GM19035 (cell line): ENCODE data around the gene PRR23B.
"Not testable (repeated sequence)": the region's sequence is repeated elsewhere in the genome, so short reads cannot be mapped to it uniquely, and the experiment has no call there.

Experiments
- ATAC-seq: cut with Tn5 transposase; IDR thresholded peaks from one replicate; pipeline ENCODE4 v1.9.1; 2021; ENCODE audit not compliant: unreplicated experiment

The PRR23B gene

DNA sequence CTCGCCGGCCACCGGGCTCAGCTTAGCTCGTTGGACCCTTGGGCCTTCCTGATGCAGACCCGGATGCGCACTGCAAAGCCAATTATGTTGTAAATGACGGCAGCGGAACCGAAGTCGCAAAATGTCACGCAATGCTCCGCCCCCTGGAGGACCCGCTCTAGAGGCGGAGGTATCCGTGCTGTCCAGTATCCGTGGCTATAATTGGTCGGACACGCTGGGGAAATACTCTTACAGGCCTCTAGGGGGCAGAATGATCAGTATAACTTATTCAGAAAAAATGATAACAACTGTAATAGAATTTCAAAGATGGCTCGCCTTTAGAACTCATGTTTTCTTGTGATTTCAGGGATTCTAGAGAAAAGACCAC lies at the start of gene PRR23B:
TSS of gene PRR23B (minus strand) at position 59 of the 367 bp plus-strand sequence. CDS start 265 bp downstream, outside the sequence.
- ATAC-seq, result no peak

DNA sequence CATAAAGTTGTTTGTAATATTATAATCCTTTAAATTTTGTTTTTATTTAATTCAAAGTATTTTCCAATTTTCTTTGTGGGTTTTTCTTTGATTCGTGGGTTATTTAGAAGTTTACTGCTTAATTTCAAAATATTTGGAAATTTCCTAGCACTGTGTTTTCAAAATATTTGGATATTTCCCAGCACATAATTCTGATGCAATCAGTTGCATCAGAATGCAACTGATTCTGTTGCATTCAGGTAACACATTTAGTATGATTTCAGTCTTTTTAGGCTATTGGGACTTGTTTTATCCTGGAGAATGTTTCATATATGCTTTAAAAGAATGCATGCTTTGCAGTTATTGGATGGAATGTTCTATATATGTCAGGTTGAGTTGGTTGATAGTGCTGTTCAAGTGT lies 42.2 kb upstream of the PRR23B start:
- no peak for ATAC-seq

DNA sequence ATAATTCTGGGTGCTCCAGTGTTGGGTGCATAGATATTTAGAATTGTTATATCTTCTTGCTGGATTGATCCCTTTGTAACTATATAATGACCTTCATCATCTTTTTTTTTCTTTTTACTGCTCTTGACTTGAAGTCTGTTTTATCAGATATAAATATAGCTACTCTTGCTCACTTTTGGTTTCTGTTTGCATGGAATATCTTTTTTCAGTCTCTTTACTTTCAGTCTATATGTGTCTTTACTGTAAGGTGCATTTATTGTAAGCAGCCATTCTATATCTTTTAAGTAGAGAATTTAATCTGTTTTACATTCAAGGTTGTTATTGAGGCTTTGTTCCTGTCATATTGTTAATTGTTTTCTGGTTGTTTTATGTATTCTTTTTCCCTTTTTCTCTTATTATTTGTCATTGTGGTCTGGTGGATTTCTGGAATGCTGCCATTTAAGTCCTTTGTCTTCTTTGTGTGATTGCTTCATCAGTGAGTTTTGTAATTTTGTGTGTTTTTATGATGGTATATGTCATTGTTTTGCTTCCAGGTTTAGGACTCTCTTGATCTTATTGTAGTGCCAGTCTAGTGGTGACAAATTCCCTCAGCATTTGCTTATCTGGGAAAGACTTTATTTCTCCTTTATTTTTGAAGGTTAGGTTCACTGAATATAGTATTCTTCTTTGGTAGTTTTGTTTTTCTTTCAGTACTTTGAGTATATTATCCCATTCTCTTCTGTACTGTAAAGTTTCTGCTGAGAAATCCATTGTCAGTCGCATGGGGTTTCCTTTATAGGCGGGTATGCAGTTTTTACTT lies 32.3 kb upstream of the PRR23B start:
- no peak for ATAC-seq

DNA sequence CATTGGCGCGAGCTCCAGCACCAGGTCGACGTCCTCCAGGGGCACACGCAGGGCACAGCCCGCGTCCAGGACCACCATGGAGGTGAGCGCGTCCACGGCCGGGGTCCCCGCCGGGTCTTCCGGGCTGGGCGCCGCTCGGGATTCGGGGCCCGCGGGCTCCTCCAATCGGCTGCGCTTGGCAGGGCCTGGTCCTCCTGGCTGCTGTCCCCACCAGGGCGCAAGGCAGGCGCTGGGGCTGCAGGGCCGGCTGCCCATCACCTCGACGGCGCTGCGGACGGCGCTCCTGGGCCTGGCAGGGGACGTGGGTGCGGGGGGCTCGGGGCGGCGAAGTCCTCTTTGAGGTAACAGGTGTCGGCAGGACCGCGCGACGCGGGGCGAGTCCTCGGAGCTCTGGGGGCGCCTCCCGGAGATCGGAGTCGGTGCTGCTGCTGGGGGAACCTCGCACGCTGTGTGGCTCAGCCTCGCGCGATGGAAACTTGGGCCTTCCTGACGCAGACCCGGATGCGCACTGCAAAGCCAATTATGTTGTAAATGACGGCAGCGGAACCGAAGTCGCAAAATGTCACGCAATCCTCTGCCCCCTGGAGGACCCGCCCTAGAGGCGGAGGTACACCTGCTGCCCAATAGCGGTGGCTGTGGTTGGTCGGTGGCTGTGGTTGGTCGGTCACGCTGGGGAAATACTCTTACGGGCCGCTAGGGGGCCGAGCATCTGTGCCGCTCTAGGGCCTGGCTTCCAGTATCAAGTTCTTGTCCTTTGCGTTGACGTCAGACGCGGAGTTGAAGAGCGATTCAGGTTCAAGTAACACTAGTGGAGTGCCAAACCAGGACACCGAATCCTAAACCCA lies 23.9 kb upstream of the PRR23B start, which contains the start of gene PRR23C:
TSS of gene PRR23C (minus strand) at position 527 of the 845 bp plus-strand sequence. CDS start at position 255, 272 bp downstream.
- ATAC-seq, result no peak

- no peak for ATAC-seq
Observed at GRCh38 chr3:139043554-139044365, 23.0 kb upstream of the PRR23B start.

DNA sequence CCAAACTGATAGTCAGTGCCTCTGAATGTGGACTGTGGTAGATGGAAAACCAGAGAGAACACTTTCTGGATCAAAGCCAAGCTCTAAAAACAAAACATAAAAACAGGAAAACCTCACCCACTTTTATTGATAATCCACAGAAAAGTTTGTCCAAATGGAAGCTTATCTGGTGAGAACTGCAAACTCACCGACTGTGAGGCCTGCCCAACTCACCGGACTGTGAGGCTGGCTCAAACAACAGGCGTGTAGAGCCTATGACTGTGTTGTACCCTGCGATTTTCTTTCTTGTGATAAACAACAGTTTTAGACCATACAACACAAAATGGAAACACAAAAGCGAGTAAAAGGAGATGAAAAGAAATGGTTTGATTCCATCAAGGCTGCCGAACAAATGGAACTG lies 16.8 kb upstream of the PRR23B start:
- ATAC-seq, result no peak

GRCh38 chr3:139032326-139033002 lies 11.7 kb upstream of the PRR23B start:
- ATAC-seq, result no peak

DNA sequence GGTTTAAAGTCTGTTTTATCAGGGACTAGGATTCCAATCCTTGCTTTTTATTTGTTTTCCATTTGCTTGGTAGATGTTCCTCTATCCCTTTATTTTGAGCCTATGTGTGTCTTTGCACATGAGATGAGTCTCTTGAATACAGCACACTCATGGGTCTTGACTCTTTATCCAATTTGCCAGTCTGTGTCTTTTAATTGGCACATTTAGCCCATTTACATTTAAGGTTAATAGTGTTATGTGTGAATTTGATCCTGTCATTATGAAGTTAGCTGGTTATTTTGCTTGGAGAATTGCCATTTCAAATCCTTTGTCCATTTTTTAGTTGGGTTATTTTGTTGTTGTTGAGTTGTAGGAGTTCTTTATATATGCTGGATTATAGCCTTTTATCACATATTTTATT lies 9.8 kb upstream of the PRR23B start:
- not testable (repeated sequence) for ATAC-seq

DNA sequence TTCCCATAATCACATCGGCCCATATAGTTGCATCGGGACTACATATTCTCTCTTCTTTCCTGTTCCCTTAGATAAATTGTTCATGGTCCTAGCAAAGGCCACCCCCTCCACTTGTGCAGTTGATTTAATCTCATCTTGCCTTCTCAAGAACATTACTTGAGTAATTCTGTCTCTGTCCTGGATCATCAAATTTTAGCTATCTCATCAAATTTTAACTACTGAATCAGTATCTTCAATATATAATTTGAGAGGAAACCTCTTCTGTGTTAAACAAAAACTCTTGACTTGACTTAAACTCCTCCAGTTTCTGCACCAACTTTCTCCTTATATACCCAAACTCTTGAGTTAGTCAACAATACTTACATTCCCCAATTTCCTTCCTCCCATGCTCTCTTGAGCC lies 4.2 kb upstream of the PRR23B start:
- ATAC-seq, result no peak

- no peak for ATAC-seq
Observed at GRCh38 chr3:139020036-139020867, 474 bp downstream of the PRR23B start.

DNA sequence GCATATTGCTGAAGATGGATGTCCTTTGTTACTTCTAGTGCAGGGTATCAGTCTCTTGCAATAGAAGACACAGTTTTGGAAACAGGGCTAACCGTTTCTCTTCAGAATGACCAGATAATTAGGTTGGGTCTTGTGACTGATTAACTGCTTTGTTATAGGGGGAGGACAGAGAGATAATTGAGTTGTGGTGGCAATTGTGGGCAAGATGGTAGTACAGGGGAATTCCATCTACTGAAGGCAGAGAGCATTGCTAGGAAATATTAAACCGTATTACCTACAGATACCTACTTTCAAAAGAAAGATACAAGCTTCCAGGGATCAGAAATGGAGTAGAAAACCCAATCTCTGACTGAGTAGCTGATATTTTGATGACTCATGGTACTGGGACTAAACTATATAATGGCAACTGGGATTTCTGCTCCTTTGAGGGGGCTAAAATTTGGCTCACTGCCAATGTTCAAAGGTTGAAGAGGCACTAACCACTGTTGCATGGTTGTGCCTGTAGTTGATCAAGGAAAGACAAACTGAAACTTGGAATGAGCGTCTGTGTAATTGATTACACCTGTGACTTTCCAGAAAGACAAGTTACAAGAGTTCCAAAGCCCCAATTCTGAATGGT lies 4.2 kb downstream of the PRR23B start:
- ATAC-seq, result no peak

DNA sequence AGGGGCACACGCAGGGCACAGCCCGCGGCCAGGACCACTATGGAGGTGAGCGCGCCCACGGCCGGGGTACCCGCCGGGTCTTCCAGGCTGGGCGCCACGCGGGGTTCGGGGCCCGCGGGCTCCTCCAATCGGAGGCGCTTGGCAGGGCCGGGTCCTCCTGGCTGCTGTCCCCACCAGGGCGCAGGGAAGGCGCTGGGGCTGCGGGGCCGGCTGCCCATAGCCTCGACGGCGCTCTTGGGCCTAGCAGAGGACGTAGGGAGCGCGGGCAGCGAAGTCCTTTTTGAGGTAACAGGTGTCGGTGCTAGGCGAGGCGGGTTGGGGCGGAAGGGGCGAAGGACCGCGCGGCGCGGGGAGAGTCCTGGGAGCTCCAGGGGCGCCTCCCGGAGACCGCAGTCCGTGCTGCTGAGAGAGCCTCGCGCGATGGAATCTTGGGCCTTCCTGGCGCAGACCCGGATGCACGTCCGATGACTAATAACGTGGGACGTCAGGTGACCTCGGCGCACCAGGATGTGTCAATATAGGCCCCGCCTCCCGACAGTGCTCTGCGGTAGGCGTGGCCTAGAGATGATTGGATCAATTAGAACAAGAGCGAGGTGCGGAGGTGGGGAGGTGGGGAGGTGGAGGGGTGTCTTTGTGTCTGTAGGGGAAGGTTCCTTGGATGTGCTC lies 14.5 kb downstream of the PRR23B start, which contains the start of gene PRR23A:
TSS of gene PRR23A (minus strand) at position 218 of the 666 bp plus-strand sequence. CDS start at position 218, 0 bp downstream.
- ATAC-seq, result no peak

- no peak for ATAC-seq
Observed at GRCh38 chr3:139005356-139005993, 15.3 kb downstream of the PRR23B start.

GRCh38 chr3:138995706-138996105 lies 25.0 kb downstream of the PRR23B start:
- no peak for ATAC-seq

DNA sequence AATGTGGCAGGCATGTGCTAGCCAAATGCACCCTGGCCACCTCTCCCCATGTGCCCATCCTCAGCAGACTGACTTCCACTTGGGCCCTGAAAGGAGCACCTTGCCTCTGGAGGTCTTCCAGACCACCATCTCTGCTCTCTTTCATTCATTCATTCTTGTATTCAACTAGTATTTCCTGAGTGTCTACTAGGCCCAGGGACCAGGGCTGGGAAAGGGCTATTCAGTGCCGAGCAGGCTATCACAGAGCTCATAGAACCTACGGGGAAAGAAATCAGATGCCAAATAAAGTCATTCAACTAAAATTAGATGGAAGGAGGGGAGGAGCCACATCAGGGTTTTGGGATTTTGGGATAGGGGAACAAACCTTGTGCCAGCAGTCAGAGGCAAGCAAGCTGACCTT lies 33.5 kb downstream of the PRR23B start:
- ATAC-seq, result no peak

DNA sequence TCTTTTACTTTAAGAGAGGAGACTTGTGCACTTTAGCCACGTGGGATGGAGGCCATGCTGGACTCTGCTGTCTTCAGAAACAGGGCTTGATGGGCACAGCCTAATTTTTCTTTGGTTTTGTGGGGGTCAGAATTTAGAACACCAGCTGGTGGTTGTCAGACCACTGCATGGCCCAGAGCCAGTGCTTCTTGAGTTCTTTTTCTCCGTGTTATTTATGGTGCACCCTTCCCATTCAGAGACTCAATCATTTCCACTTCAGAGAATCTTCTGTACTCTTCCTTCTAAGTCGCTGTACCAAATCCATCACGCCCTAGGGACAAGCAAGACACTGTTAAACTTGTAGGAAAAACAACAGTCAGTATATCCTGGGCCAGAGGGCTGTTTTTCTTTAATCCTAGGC lies 34.8 kb downstream of the PRR23B start:
- ATAC-seq, result no peak

- no peak for ATAC-seq
Observed at GRCh38 chr3:138984816-138985215, 35.9 kb downstream of the PRR23B start.

GRCh38 chr3:138976047-138976446 lies 44.7 kb downstream of the PRR23B start:
- ATAC-seq, result no peak
